GM19043 (cell line): Measurements from ENCODE around the gene IFNL2.

Experiments
- ATAC-seq: cut with Tn5 transposase; IDR thresholded peaks from one replicate; pipeline ENCODE4 v1.9.1; 2021; ENCODE audit warnings: low read depth; ENCODE audit not compliant: unreplicated experiment

Gene IFNL2

GRCh38 chr19:39316627-39317321, 48.6 kb downstream of the IFNL2 start:
- ATAC-seq = no peak

DNA sequence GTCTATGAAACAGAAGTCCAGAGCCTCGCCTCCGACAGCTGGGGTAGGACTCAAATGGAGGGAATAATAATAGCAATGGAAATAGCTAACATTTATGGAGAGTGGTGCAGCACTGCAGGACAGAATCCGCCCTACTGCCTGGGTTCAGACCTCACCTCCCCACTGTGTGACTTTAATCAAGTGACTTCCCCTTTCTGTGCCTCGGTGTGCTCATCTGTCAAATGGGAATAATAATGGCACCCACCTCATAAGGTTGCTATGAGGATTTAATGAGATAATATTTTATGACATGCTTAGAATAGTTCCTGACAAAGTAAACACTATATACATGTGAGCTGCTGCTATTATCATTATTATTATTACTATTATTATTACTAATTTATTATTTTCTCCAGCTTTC, 49.3 kb downstream of the IFNL2 start:
- no peak for ATAC-seq

GRCh38 chr19:39318071-39318470, 49.9 kb downstream of the IFNL2 start:
- ATAC-seq = no peak

DNA sequence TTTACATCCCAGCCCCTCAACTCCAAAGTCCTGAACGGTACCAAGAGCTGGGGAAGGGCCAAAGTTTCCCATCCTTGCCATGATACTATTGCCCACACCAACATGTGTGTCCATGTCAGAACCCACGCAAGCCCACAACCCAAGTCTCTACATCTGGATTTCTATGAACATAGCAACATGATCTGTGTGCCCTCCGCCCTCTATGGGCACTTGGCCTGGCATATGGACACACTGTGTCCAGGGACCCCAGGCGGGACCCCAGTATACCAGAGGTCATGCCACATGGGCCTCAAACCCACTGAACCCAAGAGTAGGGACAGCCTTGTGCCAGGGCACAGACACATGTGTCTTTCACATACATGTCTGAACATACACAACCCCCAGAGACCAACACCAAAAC, 50.5 kb downstream of the IFNL2 start:
- no peak for ATAC-seq

DNA sequence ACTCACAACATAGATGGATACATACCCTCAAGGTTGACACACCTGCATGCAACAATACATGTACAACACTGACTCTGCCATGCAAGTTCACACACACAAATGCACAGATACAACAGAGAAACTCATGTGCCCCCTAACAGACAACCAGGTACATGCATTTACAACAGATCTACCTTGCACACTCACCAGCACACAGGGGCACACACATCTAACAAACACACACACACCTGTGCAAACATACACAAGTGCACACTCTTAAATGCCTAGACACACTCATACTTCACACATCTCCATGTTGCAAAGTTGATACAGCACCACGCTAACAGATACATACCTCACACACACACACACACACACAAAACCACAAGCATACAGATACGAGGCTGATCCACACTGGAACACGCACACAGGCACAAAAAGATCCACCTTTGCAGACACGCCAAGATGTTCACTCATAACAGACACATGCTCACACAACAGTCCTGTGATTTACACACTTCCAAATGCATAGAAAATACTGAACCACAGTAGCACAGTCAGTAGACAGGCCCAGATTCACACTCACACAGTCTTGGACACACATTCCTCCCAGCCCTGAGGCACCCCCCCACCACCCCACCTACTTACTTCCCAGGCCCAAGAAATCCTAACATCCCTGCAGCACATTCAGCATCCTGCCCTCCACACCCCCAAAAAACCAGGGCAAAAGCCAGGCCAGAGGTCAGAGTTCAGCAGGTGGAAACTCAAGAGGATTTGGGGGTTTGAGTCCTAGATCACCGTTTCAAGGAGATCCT, 51.1 kb downstream of the IFNL2 start:
- ATAC-seq = no peak
